HCT116 (cell line): ENCODE results near the gene ZSCAN5A. TPM values are rescaled to one million over a fixed set of nuclear protein-coding genes. Genes with fewer than 3 reads are reported as not detected.

Source experiments
- ATAC-seq: fragments of 200-7000 bp; cut with Tn5 transposase; 2 replicates; pipeline ENCODE4 v1.9.1; 2020; ENCODE audit warnings: mild to moderate bottlenecking, moderate library complexity
- BruUV-seq: library from RNA; stranded (reverse); fragments of 400-500 nt; replicated peaks from 2 replicates; lab custom pipeline; 2021; lab: Mats Ljungman, UMichigan
- CTCF ChIA-PET: fragments of 300-600 bp; sonication (Branson Sonifier 250); formaldehyde crosslinking; loops from one replicate; lab custom pipeline; 2021; ENCODE audit warnings: antibody characterized with exemption; lab: Charles Lee
- POLR2A ChIA-PET: fragments of 300-600, 350-600 bp; sonication (Branson Sonifier 250); formaldehyde crosslinking; loops from one replicate; lab custom pipeline; 2021; ENCODE audit warnings: antibody characterized with exemption; lab: Charles Lee
- RAD21 ChIA-PET, 2 experiments: fragments of 300-600 bp; sonication (Branson Sonifier 250); formaldehyde crosslinking; loops; one replicate each; lab custom pipeline; 2023; ENCODE audit warnings: low total read pairs in 2 of 2; ENCODE audit not compliant: uncharacterized antibody in 2 of 2, unreplicated experiment in 2 of 2, low non-redundant PET in 1 of 2; lab: Charles Lee
- DNase-seq: peaks from one replicate; pipeline ENCODE4 v3.0.0-alpha.2; 2010; ENCODE audit warnings: low read depth, low spot score
- H2AFZ ChIP-seq: fragments of 200-600 bp; shearing (Covaris generic), sonication (generic); 2 replicates; pipeline ENCODE4 v1.6.1; 2017; ENCODE audit warnings: low read depth, mixed run types, mixed read lengths, antibody characterized with exemption, low read length; ENCODE audit not compliant: poor library complexity, severe bottlenecking
- H3K27ac ChIP-seq: 2 replicates; pipeline ENCODE4 v1.5.1; 2012; ENCODE audit warnings: low read depth, low read length
- H3K27me3 ChIP-seq: fragments of 200-600 bp; sonication (generic); 2 replicates; pipeline ENCODE4 v1.6.1; 2016; ENCODE audit warnings: mixed run types, low read length, mixed read lengths; ENCODE audit not compliant: insufficient read depth
- H3K36me3 ChIP-seq, 2 experiments: fragments of 200-500 bp in 1 of 2; fragments of 200-600 bp in 1 of 2; sonication (Bioruptor generic) in 1 of 2; sonication (generic) in 1 of 2; 2 replicates each; pipeline versions ENCODE4 v1.5.1 to v1.6.1; 2014 to 2016; ENCODE audit warnings: low read length in 2 of 2, inconsistent platforms in 1 of 2, mixed read lengths in 1 of 2, mixed run types in 1 of 2; ENCODE audit not compliant: insufficient read depth in 2 of 2, control insufficient read depth in 1 of 2
- H3K4me1 ChIP-seq, 2 experiments: fragments of 200-600 bp in 1 of 2; sonication (generic) in 1 of 2; 2 replicates each; pipeline versions ENCODE4 v1.5.1 to v1.6.1; 2012 to 2017; ENCODE audit warnings: low read length in 2 of 2, inconsistent platforms in 1 of 2, mild to moderate bottlenecking in 1 of 2, mixed read lengths in 1 of 2, mixed run types in 1 of 2, moderate library complexity in 1 of 2; ENCODE audit not compliant: insufficient read depth in 2 of 2, control insufficient read depth in 1 of 2
- H3K4me2 ChIP-seq: fragments of 200-600 bp; sonication (generic); 2 replicates; pipeline ENCODE4 v1.6.1; 2017; ENCODE audit warnings: mixed run types, low read length, mixed read lengths
- H3K4me3 ChIP-seq, 2 experiments: fragments of 200-600 bp in 1 of 2; sonication (generic) in 1 of 2; replicated peaks in 1 of 2; 2 replicates each; pipeline ENCODE4 v1.5.1; 2011 to 2016; ENCODE audit warnings: low read length in 2 of 2, control low read depth in 1 of 2, low read depth in 1 of 2, mild to moderate bottlenecking in 1 of 2, mixed read lengths in 1 of 2, mixed run types in 1 of 2
- H3K79me2 ChIP-seq: fragments of 200-600 bp; sonication (generic); 2 replicates; pipeline ENCODE4 v1.6.1; 2017; ENCODE audit warnings: mild to moderate bottlenecking, mixed run types, low read length, moderate library complexity, mixed read lengths; ENCODE audit not compliant: insufficient read depth
- H3K9ac ChIP-seq: fragments of 200-600 bp; sonication (generic); 2 replicates; pipeline ENCODE4 v1.6.1; 2016; ENCODE audit warnings: low read length, mixed read lengths
- H3K9me2 ChIP-seq: fragments of 200-600 bp; sonication (generic), shearing (Covaris generic); 2 replicates; pipeline ENCODE4 v1.6.1; 2017; ENCODE audit warnings: mixed run types, mild to moderate bottlenecking, moderate library complexity; ENCODE audit not compliant: insufficient read depth
- H3K9me3 ChIP-seq, 2 experiments: fragments of 200-500 bp in 1 of 2; fragments of 200-600 bp in 1 of 2; sonication (Bioruptor generic) in 1 of 2; sonication (generic) in 1 of 2; 2 replicates each; pipeline ENCODE4 v1.6.1; 2014 to 2017; ENCODE audit warnings: low read length in 2 of 2, mixed read lengths in 2 of 2, inconsistent platforms in 1 of 2, low read depth in 1 of 2, mild to moderate bottlenecking in 1 of 2, mixed run types in 1 of 2, moderate library complexity in 1 of 2; ENCODE audit not compliant: control insufficient read depth in 1 of 2, insufficient read depth in 1 of 2
- H4K20me1 ChIP-seq: fragments of 200-600 bp; sonication (generic), shearing (Covaris generic); 2 replicates; pipeline ENCODE4 v1.6.1; 2017; ENCODE audit warnings: mixed run types, mild to moderate bottlenecking, moderate library complexity; ENCODE audit not compliant: insufficient read depth
- CBX3 ChIP-seq: IDR thresholded peaks from 2 replicates; pipeline ENCODE4 v1.6.1; 2012; ENCODE audit warnings: low read depth
- CEBPB ChIP-seq: IDR thresholded peaks from 2 replicates; pipeline ENCODE4 v1.6.1; 2012; ENCODE audit warnings: low read depth
- EGR1 ChIP-seq: IDR thresholded peaks from 2 replicates; pipeline ENCODE4 v1.6.1; 2012; ENCODE audit warnings: low read depth
- ELF1 ChIP-seq: IDR thresholded peaks from 2 replicates; pipeline ENCODE4 v1.6.1; 2012; ENCODE audit warnings: low read depth, borderline replicate concordance
- EZH2 ChIP-seq: fragments of 200-600 bp; sonication (generic); IDR thresholded peaks from 2 replicates; pipeline ENCODE4 v1.6.1; 2017; ENCODE audit warnings: antibody characterized with exemption, mixed run types
- EZH2phosphoT487 ChIP-seq: fragments of 200-600 bp; IDR thresholded peaks from 2 replicates; pipeline ENCODE4 v1.6.1; 2018; ENCODE audit warnings: antibody characterized with exemption, borderline replicate concordance
- FOSL1 ChIP-seq: IDR thresholded peaks from 2 replicates; pipeline ENCODE4 v1.6.1; 2012; ENCODE audit warnings: low read depth
- POLR2A ChIP-seq: IDR thresholded peaks from 2 replicates; pipeline ENCODE4 v1.7.0; 2011; ENCODE audit warnings: borderline replicate concordance; ENCODE audit not compliant: insufficient read depth, insufficient read length; ENCODE audit errors: extremely low read depth
- POLR2AphosphoS5 ChIP-seq: IDR thresholded peaks from 2 replicates; pipeline ENCODE4 v1.6.1; 2011; ENCODE audit warnings: mild to moderate bottlenecking, low read depth, low read length, moderate library complexity
- RAD21 ChIP-seq: IDR thresholded peaks from 2 replicates; pipeline ENCODE4 v1.6.1; 2012; ENCODE audit warnings: low read depth, mild to moderate bottlenecking
- SP1 ChIP-seq: IDR thresholded peaks from 2 replicates; pipeline ENCODE4 v1.6.1; 2012; ENCODE audit warnings: low read depth
- TCF7L2 ChIP-seq: IDR thresholded peaks from 2 replicates; pipeline ENCODE4 v1.7.0; 2011; ENCODE audit warnings: borderline replicate concordance, inconsistent platforms; ENCODE audit not compliant: insufficient read depth, insufficient read length; ENCODE audit errors: extremely low read depth
- YY1 ChIP-seq: IDR thresholded peaks from 2 replicates; pipeline ENCODE4 v1.6.1; 2011; ENCODE audit warnings: low read length, low read depth, moderate library complexity, mild to moderate bottlenecking; ENCODE audit not compliant: insufficient replicate concordance; ENCODE audit errors: extremely low read depth
- ZBTB33 ChIP-seq: IDR thresholded peaks from 2 replicates; pipeline ENCODE4 v1.6.1; 2011; ENCODE audit warnings: mild to moderate bottlenecking, low read length, moderate library complexity; ENCODE audit not compliant: insufficient replicate concordance; ENCODE audit errors: extremely low read depth
- ZFX ChIP-seq: fragments of 450-650 bp; IDR thresholded peaks from 2 replicates; pipeline ENCODE4 v1.6.1; 2017
- intact Hi-C: fragments of 100-400 bp; cut with micrococcal nuclease; formaldehyde crosslinking; loops from 2 replicates; pipeline ENCODE4 v1.10.0; 2022
- total RNA-seq: library from RNA; stranded (reverse); gene quantifications from one replicate; pipeline ENCODE4 v1.2.1, GENCODE V29; 2021; ENCODE audit not compliant: unreplicated experiment
- TF ChIP-seq, protein P1 (sequence below): IDR thresholded peaks from 2 replicates; pipeline ENCODE4 v1.6.1; 2012; ENCODE audit warnings: low read depth
- TF ChIP-seq, protein P2 (sequence below): IDR thresholded peaks from 2 replicates; pipeline ENCODE4 v1.6.1; 2012
- TF ChIP-seq, protein P3 (sequence below): IDR thresholded peaks from 2 replicates; pipeline ENCODE4 v1.6.1; 2012

The ZSCAN5A gene
- total RNA-seq, 1 experiment from 2014 or later: 9.2 TPM

- Histone ChIP-seq H2AFZ (no peak overlapping the region), H3K9me2 (no peaks in the 10 kb centered on the region), H3K79me2 (no peaks in the 10 kb centered on the region), H3K36me3 (no peaks in the 10 kb centered on the region), H3K4me2 (no peak overlapping the region), H3K27me3 (no peaks in the 10 kb centered on the region), H3K4me1 (no peaks in the 10 kb centered on the region), H3K9me3 (no peaks in the 10 kb centered on the region), H4K20me1 (no peaks in the 10 kb centered on the region), H3K9ac (no peak overlapping the region), H3K4me3 (no peak overlapping the region), H3K27ac (no peak overlapping the region)
- BruUV-seq: no TSS peak
- ChIA-PET POLR2A (no interaction called here), CTCF (interaction anchor here (1.1 to 2.4 kb wide), 4 partner anchors 8 to 72 kb away, joined by 3 to 8 read pairs (median 8); no protein-coding TSS in a partner anchor), RAD21 (no interaction called here)
- DNase-seq: no peak
- TF ChIP-seq CEBPB: no peak
- TF ChIP-seq, protein P1, sequence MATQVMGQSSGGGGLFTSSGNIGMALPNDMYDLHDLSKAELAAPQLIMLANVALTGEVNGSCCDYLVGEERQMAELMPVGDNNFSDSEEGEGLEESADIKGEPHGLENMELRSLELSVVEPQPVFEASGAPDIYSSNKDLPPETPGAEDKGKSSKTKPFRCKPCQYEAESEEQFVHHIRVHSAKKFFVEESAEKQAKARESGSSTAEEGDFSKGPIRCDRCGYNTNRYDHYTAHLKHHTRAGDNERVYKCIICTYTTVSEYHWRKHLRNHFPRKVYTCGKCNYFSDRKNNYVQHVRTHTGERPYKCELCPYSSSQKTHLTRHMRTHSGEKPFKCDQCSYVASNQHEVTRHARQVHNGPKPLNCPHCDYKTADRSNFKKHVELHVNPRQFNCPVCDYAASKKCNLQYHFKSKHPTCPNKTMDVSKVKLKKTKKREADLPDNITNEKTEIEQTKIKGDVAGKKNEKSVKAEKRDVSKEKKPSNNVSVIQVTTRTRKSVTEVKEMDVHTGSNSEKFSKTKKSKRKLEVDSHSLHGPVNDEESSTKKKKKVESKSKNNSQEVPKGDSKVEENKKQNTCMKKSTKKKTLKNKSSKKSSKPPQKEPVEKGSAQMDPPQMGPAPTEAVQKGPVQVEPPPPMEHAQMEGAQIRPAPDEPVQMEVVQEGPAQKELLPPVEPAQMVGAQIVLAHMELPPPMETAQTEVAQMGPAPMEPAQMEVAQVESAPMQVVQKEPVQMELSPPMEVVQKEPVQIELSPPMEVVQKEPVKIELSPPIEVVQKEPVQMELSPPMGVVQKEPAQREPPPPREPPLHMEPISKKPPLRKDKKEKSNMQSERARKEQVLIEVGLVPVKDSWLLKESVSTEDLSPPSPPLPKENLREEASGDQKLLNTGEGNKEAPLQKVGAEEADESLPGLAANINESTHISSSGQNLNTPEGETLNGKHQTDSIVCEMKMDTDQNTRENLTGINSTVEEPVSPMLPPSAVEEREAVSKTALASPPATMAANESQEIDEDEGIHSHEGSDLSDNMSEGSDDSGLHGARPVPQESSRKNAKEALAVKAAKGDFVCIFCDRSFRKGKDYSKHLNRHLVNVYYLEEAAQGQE: no peak
- TF ChIP-seq ZBTB33: no peak
- TF ChIP-seq RAD21: no peak
- TF ChIP-seq TCF7L2: no peak
- TF ChIP-seq EZH2phosphoT487: no peak
- TF ChIP-seq EGR1: no peak
- no peak for TF ChIP-seq ZFX
- TF ChIP-seq POLR2A: no peak
- no peak for TF ChIP-seq POLR2AphosphoS5
- no peak for TF ChIP-seq EZH2
- TF ChIP-seq ELF1: no peak
- TF ChIP-seq, protein P2, sequence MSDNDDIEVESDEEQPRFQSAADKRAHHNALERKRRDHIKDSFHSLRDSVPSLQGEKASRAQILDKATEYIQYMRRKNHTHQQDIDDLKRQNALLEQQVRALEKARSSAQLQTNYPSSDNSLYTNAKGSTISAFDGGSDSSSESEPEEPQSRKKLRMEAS: no peak
- TF ChIP-seq, protein P3, sequence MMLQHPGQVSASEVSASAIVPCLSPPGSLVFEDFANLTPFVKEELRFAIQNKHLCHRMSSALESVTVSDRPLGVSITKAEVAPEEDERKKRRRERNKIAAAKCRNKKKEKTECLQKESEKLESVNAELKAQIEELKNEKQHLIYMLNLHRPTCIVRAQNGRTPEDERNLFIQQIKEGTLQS: no peak
- no peak for TF ChIP-seq FOSL1
- no peak for TF ChIP-seq CBX3
- TF ChIP-seq SP1: no peak
- TF ChIP-seq YY1: no peak
- intact Hi-C loops: no loop called here
- ATAC-seq: no peak
These were observed 53.5 kb downstream of the ZSCAN5A start for GRCh38 chr19:56261145-56261544.
